HG02840 (cell line): ENCODE data around the gene RAP1GAP2.

Experiments
- ATAC-seq: cut with Tn5 transposase; IDR thresholded peaks from one replicate; pipeline ENCODE4 v1.9.1; 2021; ENCODE audit warnings: mild to moderate bottlenecking, moderate library complexity, moderate number of reproducible peaks; ENCODE audit not compliant: unreplicated experiment, low FRiP score

RAP1GAP2 gene

GRCh38 chr17:2905696-2906501 is 109.7 kb downstream of the RAP1GAP2 start:
- ATAC-seq: no peak

- no peak for ATAC-seq
Measured at GRCh38 chr17:2906901-2907300, 110.7 kb downstream of the RAP1GAP2 start.

- no peak for ATAC-seq
Measured at GRCh38 chr17:2909175-2909845, 113.1 kb downstream of the RAP1GAP2 start.

GRCh38 chr17:2909846-2910234 is 113.6 kb downstream of the RAP1GAP2 start:
- no peak for ATAC-seq

- no peak for ATAC-seq
Measured at GRCh38 chr17:2911035-2911754, 115.0 kb downstream of the RAP1GAP2 start.

GRCh38 chr17:2911755-2912111 is 115.5 kb downstream of the RAP1GAP2 start:
- no peak for ATAC-seq

GRCh38 chr17:2912754-2913153 is 116.5 kb downstream of the RAP1GAP2 start:
- ATAC-seq: no peak

- no peak for ATAC-seq
Measured at GRCh38 chr17:2916461-2916860, 120.2 kb downstream of the RAP1GAP2 start.

GRCh38 chr17:2921443-2921842 is 125.2 kb downstream of the RAP1GAP2 start:
- ATAC-seq: no peak

GRCh38 chr17:2924211-2924610 is 128.0 kb downstream of the RAP1GAP2 start:
- ATAC-seq: no peak

GRCh38 chr17:2925011-2925410 is 128.8 kb downstream of the RAP1GAP2 start:
- no peak for ATAC-seq

- no peak for ATAC-seq
Measured at GRCh38 chr17:2926019-2926650, 129.9 kb downstream of the RAP1GAP2 start.

GRCh38 chr17:2928294-2928890 is 132.2 kb downstream of the RAP1GAP2 start:
- no peak for ATAC-seq

GRCh38 chr17:2929881-2930533 is 133.8 kb downstream of the RAP1GAP2 start:
- no peak for ATAC-seq

- no peak for ATAC-seq
Measured at GRCh38 chr17:2931876-2932275, 135.6 kb downstream of the RAP1GAP2 start.

GRCh38 chr17:2932946-2933345 is 136.7 kb downstream of the RAP1GAP2 start:
- ATAC-seq: no peak

- no peak for ATAC-seq
Measured at GRCh38 chr17:2933606-2934005, 137.4 kb downstream of the RAP1GAP2 start.

GRCh38 chr17:2935632-2936031 is 139.4 kb downstream of the RAP1GAP2 start:
- no peak for ATAC-seq

GRCh38 chr17:2936351-2936750 is 140.1 kb downstream of the RAP1GAP2 start:
- no peak for ATAC-seq

GRCh38 chr17:2936771-2937321 is 140.6 kb downstream of the RAP1GAP2 start:
- no peak for ATAC-seq
